Measurements from ENCODE around the gene SPATS2.
"Not testable (repeated sequence)": the region's sequence is repeated elsewhere in the genome, so short reads cannot be mapped to it uniquely, and the experiment has no call there.

The SPATS2 gene

GRCh38 chr12:49367381-49368239, at the start of gene SPATS2:
SPATS2 (plus strand) TSS chr12:49367462; CDS start chr12:49461013, 93,551 bp downstream.
- DNase-seq, result no peak

GRCh38 chr12:49320411-49321103, 46.7 kb upstream of the SPATS2 start:
- DNase-seq, result not testable (repeated sequence)

GRCh38 chr12:49322367-49322707, 44.9 kb upstream of the SPATS2 start:
- DNase-seq, result no peak

- peak; percentile 97 for DNase-seq
These were observed 44.3 kb upstream of the SPATS2 start, which contains the start of gene TROAP for GRCh38 chr12:49322708-49323523. TROAP (plus strand) TSS chr12:49323255; CDS start chr12:49323609, 354 bp downstream.

- DNase-seq, result no peak
These were observed 43.7 kb upstream of the SPATS2 start for GRCh38 chr12:49323524-49324097.

GRCh38 chr12:49325606-49326005, 41.7 kb upstream of the SPATS2 start:
- no peak for DNase-seq

GRCh38 chr12:49327368-49327767, 39.9 kb upstream of the SPATS2 start:
- DNase-seq, result no peak

GRCh38 chr12:49327887-49328286, 39.4 kb upstream of the SPATS2 start:
- DNase-seq, result no peak

GRCh38 chr12:49328816-49329215, 38.4 kb upstream of the SPATS2 start:
- no peak for DNase-seq

GRCh38 chr12:49330032-49330619, 37.1 kb upstream of the SPATS2 start:
- no peak for DNase-seq

- no peak for DNase-seq
These were observed 36.5 kb upstream of the SPATS2 start for GRCh38 chr12:49330631-49331379.

GRCh38 chr12:49331380-49332222, 35.7 kb upstream of the SPATS2 start:
- no peak for DNase-seq

GRCh38 chr12:49332441-49332861, 34.8 kb upstream of the SPATS2 start:
- no peak for DNase-seq

- no peak for DNase-seq
These were observed 34.3 kb upstream of the SPATS2 start for GRCh38 chr12:49332891-49333371.

GRCh38 chr12:49333778-49334177, 33.5 kb upstream of the SPATS2 start:
- DNase-seq, result not testable (repeated sequence)

- DNase-seq, result no peak
These were observed 33.0 kb upstream of the SPATS2 start for GRCh38 chr12:49334226-49334625.

- DNase-seq, result no peak
These were observed 32.6 kb upstream of the SPATS2 start for GRCh38 chr12:49334681-49335080.

- DNase-seq, result no peak
These were observed 31.9 kb upstream of the SPATS2 start for GRCh38 chr12:49335118-49335954.

GRCh38 chr12:49335955-49336644, 31.2 kb upstream of the SPATS2 start:
- no peak for DNase-seq

All from GDM1 (cell line).